ENCODE measurements around the gene PDIA5.

Gene PDIA5

GRCh38 chr3:123064506-123064905 lies 2.3 kb upstream of the PDIA5 start:
- H3K79me2 ChIP-seq (ENCODE audit: low read length), result peaks cover 24% of the 10 kb centered on the region
- H2AFZ ChIP-seq (ENCODE audit: low read length), result no peak overlapping the region
- H3K9me3 ChIP-seq (replicated peaks; ENCODE audit: insufficient read depth, low read length), result no peaks in the 10 kb centered on the region
- no peaks in the 10 kb centered on the region for H3K36me3 ChIP-seq (replicated peaks; ENCODE audit: insufficient read depth, low read length)
- H3K4me3 ChIP-seq (ENCODE audit: low read length), result no peak overlapping the region
- no peak overlapping the region for H3K27ac ChIP-seq (ENCODE audit: low read length)
- no peak overlapping the region for H3K9ac ChIP-seq (ENCODE audit: low read length)
- no peaks in the 10 kb centered on the region for H4K20me1 ChIP-seq (ENCODE audit: insufficient read depth, low read length)
- no peaks in the 10 kb centered on the region for H3K27me3 ChIP-seq (replicated peaks; ENCODE audit: insufficient read depth, low read length)
- no peak overlapping the region for H3K4me2 ChIP-seq (ENCODE audit: low read depth, low read length)
- H3K9me2 ChIP-seq (replicated peaks; ENCODE audit: insufficient read depth, low read length), result no peaks in the 10 kb centered on the region
- H3K4me1 ChIP-seq (ENCODE audit: low read length), result peaks cover 12% of the 10 kb centered on the region
- TF ChIP-seq EZH2phosphoT487 (IDR thresholded peaks at IDR 0.05; ENCODE audit: low read length), result no peak
- no peak for TF ChIP-seq EZH2 (optimal IDR thresholded peaks at IDR 0.05; ENCODE audit: low read depth, low read length)
- no peak for TF ChIP-seq CTCF (IDR thresholded peaks at IDR 0.05; ENCODE audit: low read length)
- H3F3A ChIP-seq (ENCODE audit: insufficient read depth, low read length), result no peaks in the 10 kb centered on the region; the same call in 1 of the 2 replicates
- no peak for DNase-seq

GRCh38 chr3:123064914-123065313 lies 1.9 kb upstream of the PDIA5 start:
- Histone ChIP-seq H3K4me1 (ENCODE audit: low read length) (peaks cover 12% of the 10 kb centered on the region), H3K36me3 (replicated peaks; ENCODE audit: insufficient read depth, low read length) (no peaks in the 10 kb centered on the region), H2AFZ (ENCODE audit: low read length) (no peak overlapping the region), H3K79me2 (ENCODE audit: low read length) (peaks cover 29% of the 10 kb centered on the region), H3K27ac (ENCODE audit: low read length) (no peak overlapping the region), H3F3A (ENCODE audit: insufficient read depth, low read length) (no peaks in the 10 kb centered on the region; the same call in 1 of the 2 replicates), H3K4me2 (ENCODE audit: low read depth, low read length) (no peak overlapping the region), H3K9me2 (replicated peaks; ENCODE audit: insufficient read depth, low read length) (no peaks in the 10 kb centered on the region), H3K27me3 (replicated peaks; ENCODE audit: insufficient read depth, low read length) (no peaks in the 10 kb centered on the region), H4K20me1 (ENCODE audit: insufficient read depth, low read length) (no peaks in the 10 kb centered on the region), H3K9me3 (replicated peaks; ENCODE audit: insufficient read depth, low read length) (no peaks in the 10 kb centered on the region), H3K4me3 (ENCODE audit: low read length) (no peak overlapping the region), H3K9ac (ENCODE audit: low read length) (no peak overlapping the region)
- no peak for TF ChIP-seq EZH2phosphoT487 (IDR thresholded peaks at IDR 0.05; ENCODE audit: low read length)
- no peak for TF ChIP-seq EZH2 (optimal IDR thresholded peaks at IDR 0.05; ENCODE audit: low read depth, low read length)
- TF ChIP-seq CTCF (IDR thresholded peaks at IDR 0.05; ENCODE audit: low read length), result no peak
- no peak for DNase-seq

GRCh38 chr3:123066599-123066895 lies 278 bp upstream of the PDIA5 start:
- Histone ChIP-seq H3F3A (ENCODE audit: insufficient read depth, low read length) (no peaks in the 10 kb centered on the region; the same call in 1 of the 2 replicates), H3K36me3 (replicated peaks; ENCODE audit: insufficient read depth, low read length) (no peaks in the 10 kb centered on the region), H3K4me2 (ENCODE audit: low read depth, low read length) (peak overlapping the region; percentile 99), H3K9me2 (replicated peaks; ENCODE audit: insufficient read depth, low read length) (no peaks in the 10 kb centered on the region), H3K27ac (ENCODE audit: low read length) (no peak overlapping the region), H3K9ac (ENCODE audit: low read length) (peak overlapping the region; percentile 90; the same call in 1 of the 2 replicates), H4K20me1 (ENCODE audit: insufficient read depth, low read length) (no peaks in the 10 kb centered on the region), H2AFZ (ENCODE audit: low read length) (peak overlapping the region; percentile 85), H3K4me1 (ENCODE audit: low read length) (peaks cover 12% of the 10 kb centered on the region), H3K79me2 (ENCODE audit: low read length) (peaks cover 43% of the 10 kb centered on the region), H3K4me3 (ENCODE audit: low read length) (peak overlapping the region; percentile 94), H3K27me3 (replicated peaks; ENCODE audit: insufficient read depth, low read length) (no peaks in the 10 kb centered on the region), H3K9me3 (replicated peaks; ENCODE audit: insufficient read depth, low read length) (no peaks in the 10 kb centered on the region)
- DNase-seq, result no peak
- no peak for TF ChIP-seq CTCF (IDR thresholded peaks at IDR 0.05; ENCODE audit: low read length)
- TF ChIP-seq EZH2 (optimal IDR thresholded peaks at IDR 0.05; ENCODE audit: low read depth, low read length), result no peak
- no peak for TF ChIP-seq EZH2phosphoT487 (IDR thresholded peaks at IDR 0.05; ENCODE audit: low read length)

All from MM.1S (cell line).